Measurements from ENCODE around the gene RTP1.

RTP1 gene

GRCh38 chr3:187243933-187244524 is 46.7 kb downstream of the RTP1 start:
- TF ChIP-seq, protein P1, sequence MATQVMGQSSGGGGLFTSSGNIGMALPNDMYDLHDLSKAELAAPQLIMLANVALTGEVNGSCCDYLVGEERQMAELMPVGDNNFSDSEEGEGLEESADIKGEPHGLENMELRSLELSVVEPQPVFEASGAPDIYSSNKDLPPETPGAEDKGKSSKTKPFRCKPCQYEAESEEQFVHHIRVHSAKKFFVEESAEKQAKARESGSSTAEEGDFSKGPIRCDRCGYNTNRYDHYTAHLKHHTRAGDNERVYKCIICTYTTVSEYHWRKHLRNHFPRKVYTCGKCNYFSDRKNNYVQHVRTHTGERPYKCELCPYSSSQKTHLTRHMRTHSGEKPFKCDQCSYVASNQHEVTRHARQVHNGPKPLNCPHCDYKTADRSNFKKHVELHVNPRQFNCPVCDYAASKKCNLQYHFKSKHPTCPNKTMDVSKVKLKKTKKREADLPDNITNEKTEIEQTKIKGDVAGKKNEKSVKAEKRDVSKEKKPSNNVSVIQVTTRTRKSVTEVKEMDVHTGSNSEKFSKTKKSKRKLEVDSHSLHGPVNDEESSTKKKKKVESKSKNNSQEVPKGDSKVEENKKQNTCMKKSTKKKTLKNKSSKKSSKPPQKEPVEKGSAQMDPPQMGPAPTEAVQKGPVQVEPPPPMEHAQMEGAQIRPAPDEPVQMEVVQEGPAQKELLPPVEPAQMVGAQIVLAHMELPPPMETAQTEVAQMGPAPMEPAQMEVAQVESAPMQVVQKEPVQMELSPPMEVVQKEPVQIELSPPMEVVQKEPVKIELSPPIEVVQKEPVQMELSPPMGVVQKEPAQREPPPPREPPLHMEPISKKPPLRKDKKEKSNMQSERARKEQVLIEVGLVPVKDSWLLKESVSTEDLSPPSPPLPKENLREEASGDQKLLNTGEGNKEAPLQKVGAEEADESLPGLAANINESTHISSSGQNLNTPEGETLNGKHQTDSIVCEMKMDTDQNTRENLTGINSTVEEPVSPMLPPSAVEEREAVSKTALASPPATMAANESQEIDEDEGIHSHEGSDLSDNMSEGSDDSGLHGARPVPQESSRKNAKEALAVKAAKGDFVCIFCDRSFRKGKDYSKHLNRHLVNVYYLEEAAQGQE (IDR thresholded peaks at IDR 0.05; ENCODE audit: insufficient read depth in 1 of 2, low read depth in 2 of 2, low read length in 2 of 2) = no peak
- no peak for TF ChIP-seq TAF1 (IDR thresholded peaks at IDR 0.05; ENCODE audit: borderline replicate concordance, insufficient read depth, low read length)
- TF ChIP-seq FOXP2 (optimal IDR thresholded peaks at IDR 0.05; ENCODE audit: borderline replicate concordance, extremely low read depth, extremely low read length, insufficient read depth) = no peak
- no peak for TF ChIP-seq POLR2AphosphoS5 (IDR thresholded peaks at IDR 0.05; ENCODE audit: low read depth, low read length)
- TF ChIP-seq SIN3A (IDR thresholded peaks at IDR 0.05; ENCODE audit: borderline replicate concordance, insufficient read depth, low read length) = no peak

DNA sequence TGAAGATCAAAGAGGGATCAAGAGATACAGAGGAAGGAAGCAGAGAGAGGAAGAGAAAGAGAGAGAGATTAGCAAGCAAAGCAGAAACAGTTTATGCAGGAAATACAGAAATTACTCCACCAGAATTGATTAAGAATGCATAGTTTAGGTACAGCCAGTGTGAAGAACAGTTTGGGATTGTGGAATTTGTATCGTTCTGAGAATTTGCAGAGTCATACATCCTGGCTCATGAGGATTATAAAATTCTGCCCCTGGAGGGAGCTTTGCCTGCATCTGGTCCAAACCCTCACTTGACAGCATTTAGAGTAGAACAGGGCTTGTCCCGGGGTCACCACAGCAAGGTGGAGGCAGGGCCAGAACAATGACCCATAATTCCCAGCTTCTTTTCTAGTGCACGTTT is 50.1 kb downstream of the RTP1 start:
- TF ChIP-seq FOXP2 (optimal IDR thresholded peaks at IDR 0.05; ENCODE audit: borderline replicate concordance, extremely low read depth, extremely low read length, insufficient read depth) (no peak), SIN3A (IDR thresholded peaks at IDR 0.05; ENCODE audit: borderline replicate concordance, insufficient read depth, low read length) (no peak)

Measured in PFSK-1 (cell line).